ENCODE measurements around the gene ANKLE2.

Gene ANKLE2

GRCh38 chr12:132801741-132802140 lies 40.1 kb upstream of the ANKLE2 start:
- TF ChIP-seq GABPA (IDR thresholded peaks at IDR 0.05; ENCODE audit: low read depth) (no peak), REST (IDR thresholded peaks at IDR 0.05; ENCODE audit: insufficient replicate concordance, low read depth) (no peak), SPI1 (IDR thresholded peaks at IDR 0.05; ENCODE audit: borderline replicate concordance, low read depth) (no peak), CTCF (IDR thresholded peaks at IDR 0.05; ENCODE audit: insufficient read depth, low read length) (no peak), POLR2AphosphoS5 (IDR thresholded peaks at IDR 0.05; ENCODE audit: low read depth) (no peak)
- no peak for DNase-seq (ENCODE audit: low read depth in 1 of 2, low spot score in 1 of 2)
- H3K4me3 ChIP-seq (replicated peaks; ENCODE audit: insufficient read depth, low read length): no peak overlapping the region

GRCh38 chr12:132798836-132799235 lies 37.2 kb upstream of the ANKLE2 start:
- DNase-seq (ENCODE audit: low read depth in 1 of 2, low spot score in 1 of 2): no peak
- H3K27ac ChIP-seq (replicated peaks): no peak overlapping the region
- no peak for TF ChIP-seq CTCF (IDR thresholded peaks at IDR 0.05; ENCODE audit: insufficient read depth, low read length)
- no peak for TF ChIP-seq REST (IDR thresholded peaks at IDR 0.05; ENCODE audit: insufficient replicate concordance, low read depth)
- no peak for TF ChIP-seq POLR2AphosphoS5 (IDR thresholded peaks at IDR 0.05; ENCODE audit: low read depth)
- TF ChIP-seq GABPA (IDR thresholded peaks at IDR 0.05; ENCODE audit: low read depth): no peak
- no peak for TF ChIP-seq SPI1 (IDR thresholded peaks at IDR 0.05; ENCODE audit: borderline replicate concordance, low read depth)

More at GRCh38 chr12:132801741-132802140, 40.1 kb upstream of the ANKLE2 start:
- Histone ChIP-seq H3K27ac (replicated peaks) (no peak overlapping the region), H3K27me3 (ENCODE audit: insufficient read depth, poor library complexity, severe bottlenecking) (no peaks in the 10 kb centered on the region)

GRCh38 chr12:132797820-132798570 lies 36.4 kb upstream of the ANKLE2 start:
- no peak overlapping the region for H3K27ac ChIP-seq (replicated peaks)
- TF ChIP-seq REST (IDR thresholded peaks at IDR 0.05; ENCODE audit: insufficient replicate concordance, low read depth) (no peak), CTCF (IDR thresholded peaks at IDR 0.05; ENCODE audit: insufficient read depth, low read length) (no peak), SPI1 (IDR thresholded peaks at IDR 0.05; ENCODE audit: borderline replicate concordance, low read depth) (no peak), GABPA (IDR thresholded peaks at IDR 0.05; ENCODE audit: low read depth) (no peak), POLR2AphosphoS5 (IDR thresholded peaks at IDR 0.05; ENCODE audit: low read depth) (no peak)
- no peak for DNase-seq (ENCODE audit: low read depth in 1 of 2, low spot score in 1 of 2)
- no peaks in the 10 kb centered on the region for H3K27me3 ChIP-seq (ENCODE audit: insufficient read depth, poor library complexity, severe bottlenecking)
- no peak overlapping the region for H3K4me3 ChIP-seq (replicated peaks; ENCODE audit: insufficient read depth, low read length)

More at GRCh38 chr12:132798836-132799235, 37.2 kb upstream of the ANKLE2 start:
- Histone ChIP-seq H3K27me3 (ENCODE audit: insufficient read depth, poor library complexity, severe bottlenecking) (no peaks in the 10 kb centered on the region), H3K4me3 (replicated peaks; ENCODE audit: insufficient read depth, low read length) (no peak overlapping the region)
